ENCODE results near the gene MRPS6.

Gene MRPS6

GRCh38 chr21:34073032-34073748 lies at the start of gene MRPS6, which contains the start of gene SLC5A3:
MRPS6 (plus strand) TSS chr21:34073578; CDS start chr21:34073701, 123 bp downstream.
SLC5A3 (plus strand) TSS chr21:34073578; CDS start chr21:34095199, 21,621 bp downstream.
- peak; percentile 93 for DNase-seq

GRCh38 chr21:34023691-34024373 lies 49.5 kb upstream of the MRPS6 start:
- peak; percentile 4 for DNase-seq

- no peak for DNase-seq
These were observed 49.0 kb upstream of the MRPS6 start for GRCh38 chr21:34024374-34024693.

GRCh38 chr21:34027721-34028461 lies 45.5 kb upstream of the MRPS6 start:
- DNase-seq: no peak

GRCh38 chr21:34029743-34030528 lies 43.4 kb upstream of the MRPS6 start:
- DNase-seq: peak; percentile 79

- DNase-seq: no peak
These were observed 41.5 kb upstream of the MRPS6 start for GRCh38 chr21:34031835-34032370.

GRCh38 chr21:34034369-34035014 lies 38.9 kb upstream of the MRPS6 start:
- no peak for DNase-seq

- DNase-seq: no peak
These were observed 37.6 kb upstream of the MRPS6 start for GRCh38 chr21:34035619-34036354.

GRCh38 chr21:34037009-34037795 lies 36.2 kb upstream of the MRPS6 start:
- peak; percentile 4 for DNase-seq

- DNase-seq: peak; percentile 3
These were observed 33.5 kb upstream of the MRPS6 start for GRCh38 chr21:34039678-34040382.

GRCh38 chr21:34042735-34043134 lies 30.6 kb upstream of the MRPS6 start:
- no peak for DNase-seq

- no peak for DNase-seq
These were observed 30.0 kb upstream of the MRPS6 start for GRCh38 chr21:34043333-34043732.

- DNase-seq: no peak
These were observed 26.5 kb upstream of the MRPS6 start for GRCh38 chr21:34046917-34047316.

GRCh38 chr21:34047835-34048234 lies 25.5 kb upstream of the MRPS6 start:
- no peak for DNase-seq

GRCh38 chr21:34052171-34052570 lies 21.2 kb upstream of the MRPS6 start:
- DNase-seq: no peak

- peak; percentile 69 for DNase-seq
These were observed 19.1 kb upstream of the MRPS6 start for GRCh38 chr21:34054259-34054658.

- DNase-seq: no peak
These were observed 17.8 kb upstream of the MRPS6 start for GRCh38 chr21:34055615-34056014.

GRCh38 chr21:34061983-34062382 lies 11.4 kb upstream of the MRPS6 start:
- DNase-seq: peak; percentile 15

- no peak for DNase-seq
These were observed 8.4 kb upstream of the MRPS6 start for GRCh38 chr21:34065027-34065426.

GRCh38 chr21:34071683-34072082 lies 1.7 kb upstream of the MRPS6 start:
- DNase-seq: no peak

Data from DMS53 (cell line).